Aorta (tissue), 5 donors: ENCODE data around the gene RASA4. TPM values are rescaled to one million over a fixed set of nuclear protein-coding genes. Genes with fewer than 3 reads are reported as not detected.
"Not testable (repeated sequence)": the region's sequence is repeated elsewhere in the genome, so short reads cannot be mapped to it uniquely, and the experiment has no call there.

Source experiments
- ATAC-seq: fragments of 200-7000 bp; cut with Tn5 transposase; one replicate; pipeline ENCODE4 v1.9.1; 2022; ENCODE audit warnings: moderate library complexity; ENCODE audit not compliant: low FRiP score
- DNase-seq, 2 donors: peaks; one replicate each; pipeline ENCODE4 v3.0.0-alpha.2; 2020
- H3K27ac ChIP-seq, 2 donors: one replicate each; pipeline ENCODE4 v1.5.1; 2013; ENCODE audit warnings: low read length in 2 of 2, mild to moderate bottlenecking in 2 of 2, moderate library complexity in 2 of 2, control low read depth in 1 of 2, inconsistent platforms in 1 of 2, low read depth in 1 of 2
- H3K27me3 ChIP-seq, 2 donors: one replicate each; pipeline ENCODE4 v1.6.1; 2013; ENCODE audit warnings: control low read depth in 1 of 2, low read length in 1 of 2, mild to moderate bottlenecking in 1 of 2, moderate library complexity in 1 of 2; ENCODE audit not compliant: insufficient read depth in 2 of 2, control insufficient read depth in 1 of 2
- H3K36me3 ChIP-seq, 2 donors: one replicate each; pipeline ENCODE4 v1.6.1; 2013; ENCODE audit warnings: control low read depth in 1 of 2, low read length in 1 of 2, mild to moderate bottlenecking in 1 of 2; ENCODE audit not compliant: insufficient read depth in 2 of 2, control insufficient read depth in 1 of 2
- H3K4me1 ChIP-seq, 2 donors: one replicate each; pipeline ENCODE4 v1.6.1; 2013; ENCODE audit warnings: low read length in 2 of 2, control low read depth in 1 of 2, mild to moderate bottlenecking in 1 of 2, moderate library complexity in 1 of 2; ENCODE audit not compliant: insufficient read depth in 2 of 2, control insufficient read depth in 1 of 2
- H3K4me3 ChIP-seq, 2 donors: one replicate each; pipeline ENCODE4 v1.5.1; 2013; ENCODE audit warnings: low read length in 2 of 2, control low read depth in 1 of 2, mild to moderate bottlenecking in 1 of 2
- H3K9me3 ChIP-seq: one replicate; pipeline ENCODE4 v1.6.1; 2013; ENCODE audit warnings: mild to moderate bottlenecking, low read length; ENCODE audit not compliant: control insufficient read depth
- WGBS, 2 donors: extraction: QIAGEN DNeasy Blood & Tissue Kit; methylation state at CpG; one replicate each; pipeline ENCODE4 v1.1.7; 2013; 5-methylcytosine and 5-hydroxymethylcytosine counted together
- intact Hi-C, 2 donors: fragments of 100-400 bp; cut with DNase I; formaldehyde crosslinking; loops; one replicate each; pipeline versions ENCODE4 v1.14.2 to v1.15.0; 2022
- long read RNA-seq, 2 donors: library from polyadenylated mRNA; unstranded; transcript quantifications; one replicate each; pipeline ENCODE4 v2.0.0, GENCODE V29; 2020 to 2021
- polyA plus RNA-seq, 2 donors: library from polyadenylated mRNA; stranded (reverse); fragments of 200-250 nt; gene quantifications; one replicate each; pipeline ENCODE4 v1.2.3, GENCODE V29; 2013
- total RNA-seq, 2 donors: library from RNA; stranded (reverse); fragmentation: NEBNext Ultra II Directional; extraction: Animal tissue kit (Norgen Biotek cat#: 25700); gene quantifications; one replicate each; pipeline ENCODE4 v1.2.1, GENCODE V29; 2021
- donor health status: healthy with polysubstance abuse.
- donor health status: Bipolar disorder and iron deficiency.
- donor health status: DM: no; HTN: no; CAD: no.
- donor health status: DM: no; HTN: no; CAD: no.
- donor health status: DM: yes; HTN: yes; CAD: no.

RASA4 gene
- total RNA-seq: 100 to 1,000 TPM; 133 to 354 TPM
- polyA plus RNA-seq: 10 to 100 TPM; 19.2 to 62.0 TPM
- long read RNA-seq, donor 1, full-length matches to known transcripts: 112 of 179 reads
- long read RNA-seq, donor 1, partial matches to known transcripts: 28 of 179 reads
- long read RNA-seq, donor 1, other reads (novel, unspliced or antisense): 39 of 179 reads
- long read RNA-seq, donor 2, full-length matches to known transcripts: 29 of 80 reads
- long read RNA-seq, donor 2, partial matches to known transcripts: 27 of 80 reads
- long read RNA-seq, donor 2, other reads (novel, unspliced or antisense): 24 of 80 reads

DNA sequence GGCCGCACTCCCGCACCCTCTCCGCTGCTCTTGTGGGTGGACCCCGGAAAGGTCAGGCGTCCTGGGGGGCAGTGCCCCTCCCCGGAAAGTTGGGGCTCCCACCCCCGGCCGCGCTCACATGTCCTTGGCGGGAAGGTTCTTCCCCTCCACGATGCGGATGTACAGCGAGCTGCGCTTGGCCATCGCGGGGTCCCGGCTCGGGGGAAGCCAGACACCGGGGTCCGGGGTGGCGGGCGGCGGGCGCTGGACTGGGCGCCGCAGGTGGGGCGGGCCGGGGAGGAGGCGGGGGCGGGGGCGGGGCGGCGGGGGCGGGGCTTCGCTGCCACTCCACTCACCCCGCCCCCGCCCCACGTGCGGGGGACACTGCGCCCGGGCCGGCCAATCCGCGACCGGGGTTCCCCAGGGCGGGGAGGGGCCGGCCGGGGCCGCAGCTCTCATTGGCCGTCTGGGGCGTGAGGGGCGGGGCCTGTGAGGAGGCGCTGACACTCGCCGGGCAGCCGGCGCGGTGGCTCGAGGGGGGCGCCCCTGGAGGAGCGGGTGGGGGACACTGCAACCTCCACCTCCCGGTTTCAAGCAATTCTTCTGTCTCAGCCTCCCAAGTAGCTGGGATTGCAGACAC lies at the start of gene RASA4:
TSS of gene RASA4 (minus strand) at position 250 of the 619 bp plus-strand sequence. CDS start at position 183, 67 bp downstream.
- H3K36me3 ChIP-seq, H3K9me3 ChIP-seq, intact Hi-C loops, H3K27ac ChIP-seq, H3K27me3 ChIP-seq, H3K4me1 ChIP-seq: not testable (repeated sequence)
- peak within 1 kb of the TSS; percentile 36 to 64 for H3K4me3 ChIP-seq
- DNase-seq (peak; percentile 70 to 80), ATAC-seq (peak; percentile 91)
- 0% methylated on average over 18 to 29 of the region's 62 CpGs for WGBS, 2 donors

DNA sequence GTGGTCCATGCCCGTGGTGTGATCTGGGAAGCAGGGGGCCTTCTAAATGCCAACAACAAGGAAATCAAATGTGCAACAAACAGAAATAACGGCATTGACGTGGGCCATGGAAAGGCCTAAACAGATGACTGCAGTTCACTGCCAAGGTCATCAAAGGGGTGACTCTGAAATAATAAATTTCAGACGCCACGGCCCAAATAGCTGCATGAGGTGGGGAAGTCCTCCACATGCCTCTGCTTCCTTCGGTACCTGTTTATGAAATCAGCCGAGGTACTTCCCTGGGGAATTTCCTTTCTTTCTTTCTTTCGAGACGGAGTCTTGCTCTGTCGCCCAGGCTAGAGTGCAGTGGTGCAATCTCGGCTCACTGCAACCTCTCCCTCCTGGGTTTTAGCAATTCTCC lies 48.2 kb upstream of the RASA4 start:
- H3K4me3 ChIP-seq, H3K4me1 ChIP-seq, H3K36me3 ChIP-seq, ATAC-seq, H3K9me3 ChIP-seq, H3K27ac ChIP-seq, intact Hi-C loops, H3K27me3 ChIP-seq: not testable (repeated sequence)
- peak in 1 of 2 donors; percentile 7 for DNase-seq
- WGBS, 2 donors: 74 to 79% methylated on average over 4 of the region's 11 CpGs

DNA sequence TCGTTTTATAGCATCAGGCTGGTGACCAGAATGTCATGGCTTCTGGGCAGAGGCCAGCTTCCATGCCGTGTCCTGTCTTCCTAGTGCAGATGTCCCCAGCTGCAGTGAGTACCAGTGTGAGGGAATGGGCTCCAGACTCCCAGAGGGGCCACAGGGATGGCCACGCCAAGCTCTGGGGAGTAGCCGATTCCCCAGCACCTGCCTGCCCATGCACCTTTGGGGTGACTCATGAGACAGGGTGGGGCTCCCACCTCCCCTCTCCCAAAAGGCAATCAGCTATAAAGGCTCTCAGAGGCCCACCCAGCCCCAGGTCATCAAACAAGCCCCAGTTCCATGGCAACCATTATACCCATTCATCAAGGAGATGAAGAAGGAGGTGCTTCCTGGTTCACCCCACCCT lies 33.4 kb upstream of the RASA4 start, which contains the start of gene SPDYE2B:
TSS of gene SPDYE2B (plus strand) at position 396 of the 400 bp plus-strand sequence. CDS start 2,030 bp downstream, outside the sequence.
- H3K9me3 ChIP-seq, H3K4me1 ChIP-seq, H3K4me3 ChIP-seq, H3K27me3 ChIP-seq, H3K36me3 ChIP-seq, DNase-seq, H3K27ac ChIP-seq, intact Hi-C loops: not testable (repeated sequence)
- peak; percentile 46 for ATAC-seq
- WGBS, 2 donors: no CpG with 5 or more reads among the region's 4 CpGs

GRCh38 chr7:102647813-102648212 lies 31.3 kb upstream of the RASA4 start:
- H3K4me3 ChIP-seq, H3K27me3 ChIP-seq, intact Hi-C loops, H3K27ac ChIP-seq, H3K4me1 ChIP-seq, H3K36me3 ChIP-seq, H3K9me3 ChIP-seq: not testable (repeated sequence)
- DNase-seq (peak in 1 of 2 donors; percentile 50), ATAC-seq (peak; percentile 39)
- 97% methylated on average over 5 of the region's 7 CpGs for WGBS, 2 donors

- intact Hi-C loops, H3K4me1 ChIP-seq, H3K4me3 ChIP-seq, ATAC-seq, H3K27ac ChIP-seq, H3K27me3 ChIP-seq, DNase-seq, H3K36me3 ChIP-seq, H3K9me3 ChIP-seq: not testable (repeated sequence)
- no CpG with 5 or more reads among the region's 1 CpG for WGBS, 2 donors
Measured at GRCh38 chr7:102643404-102643803, 26.8 kb upstream of the RASA4 start.

GRCh38 chr7:102642691-102643090 lies 26.1 kb upstream of the RASA4 start, which contains the start of gene UPK3BL1:
Gene UPK3BL1 (minus strand): TSS chr7:102642791. CDS start chr7:102642741, 50 bp downstream.
- H3K27me3 ChIP-seq, H3K4me1 ChIP-seq, H3K36me3 ChIP-seq, H3K9me3 ChIP-seq, intact Hi-C loops, DNase-seq, H3K4me3 ChIP-seq, ATAC-seq, H3K27ac ChIP-seq: not testable (repeated sequence)
- WGBS, 2 donors: no CpG with 5 or more reads among the region's 9 CpGs

GRCh38 chr7:102638848-102639247 lies 22.3 kb upstream of the RASA4 start:
- intact Hi-C loops, H3K4me1 ChIP-seq, H3K36me3 ChIP-seq, H3K9me3 ChIP-seq, H3K27ac ChIP-seq, H3K4me3 ChIP-seq, H3K27me3 ChIP-seq: not testable (repeated sequence)
- 77 to 88% methylated on average over 7 to 8 of the region's 11 CpGs for WGBS, 2 donors
- DNase-seq (peak; percentile 42 to 47), ATAC-seq (peak; percentile 3)

DNA sequence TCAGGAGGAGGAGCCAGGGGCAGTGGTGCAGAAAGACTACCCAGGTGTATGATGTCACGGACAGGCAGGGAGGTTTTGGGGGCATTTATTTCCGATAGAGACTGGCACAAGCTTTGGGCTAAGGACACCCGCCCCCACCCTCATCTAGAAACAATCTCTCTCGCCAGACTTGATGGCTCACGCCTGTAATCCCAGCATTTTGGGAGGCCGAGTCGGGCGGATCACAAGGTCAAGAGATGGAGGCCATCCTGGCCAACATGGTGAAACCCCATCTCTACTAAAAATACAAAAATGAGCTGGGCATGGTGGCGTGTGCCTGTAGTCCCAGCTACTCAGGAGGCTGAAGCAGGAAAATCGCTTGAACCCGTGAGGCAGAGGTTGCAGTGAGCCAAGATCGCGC lies 20.4 kb upstream of the RASA4 start:
- H3K27ac ChIP-seq, ATAC-seq, H3K9me3 ChIP-seq, H3K4me3 ChIP-seq, H3K36me3 ChIP-seq, H3K4me1 ChIP-seq, H3K27me3 ChIP-seq, intact Hi-C loops: not testable (repeated sequence)
- DNase-seq: peak in 1 of 2 donors; percentile 35
- 86 to 90% methylated on average over 8 to 9 of the region's 13 CpGs for WGBS, 2 donors

DNA sequence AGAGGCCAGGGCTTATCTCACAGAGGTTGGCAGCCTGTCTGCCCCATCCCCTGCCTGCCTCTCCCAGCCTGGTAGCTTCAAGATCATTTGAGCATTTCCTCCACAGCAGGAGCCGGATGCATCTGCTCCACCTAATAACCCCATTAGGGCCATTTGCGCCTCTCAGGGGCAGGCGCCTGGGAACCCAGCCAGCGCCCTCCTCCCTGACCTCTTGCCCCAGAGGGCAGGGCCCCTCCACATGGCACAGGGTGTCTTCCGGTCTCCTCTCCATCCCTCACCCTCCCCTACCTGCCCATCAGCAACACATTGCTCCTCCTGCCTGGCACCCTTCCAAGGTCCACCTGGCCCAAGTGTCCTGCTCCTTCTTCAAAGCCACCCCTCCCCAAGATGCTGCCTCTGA lies 18.8 kb upstream of the RASA4 start:
- DNase-seq, H3K9me3 ChIP-seq, H3K36me3 ChIP-seq, intact Hi-C loops, H3K4me3 ChIP-seq, H3K27me3 ChIP-seq, H3K4me1 ChIP-seq, H3K27ac ChIP-seq: not testable (repeated sequence)
- peak; percentile 12 for ATAC-seq
- WGBS, 2 donors: 86% methylated on average over 3 of the region's 5 CpGs; no CpG with 5 or more reads in 1 of the 2 donors
